OCI-LY1 (cell line): Measurements from ENCODE around the gene HLCS.

Source experiments
- CTCF ChIP-seq: fragments of 200-600 bp; sonication (generic), shearing (Covaris generic); IDR thresholded peaks from 2 replicates; pipeline ENCODE4 v1.5.1; 2017; ENCODE audit warnings: mild to moderate bottlenecking, antibody characterized with exemption, low read length, moderate library complexity, mixed read lengths
- EZH2 ChIP-seq: fragments of 200-600 bp; sonication (generic), shearing (Covaris generic); IDR thresholded peaks from 2 replicates; pipeline ENCODE4 v1.8.0; 2017; ENCODE audit warnings: borderline replicate concordance, mixed run types, mild to moderate bottlenecking, antibody characterized with exemption, low read length, moderate library complexity, mixed read lengths

GRCh38 chr21:36909423-36909822 lies 57.0 kb downstream of the HLCS start:
- TF ChIP-seq CTCF (no peak), EZH2 (no peak)
